Endodermal cell (in vitro differentiated cells): ENCODE data around the gene ORC2. TPM values are rescaled to one million over a fixed set of nuclear protein-coding genes. Genes with fewer than 3 reads are reported as not detected.
A peak's percentile ranks its signal among the peaks of the same experiment; 100 is the strongest.

Experiments used
- DNase-seq: peaks from one replicate; pipeline ENCODE4 v3.0.0-alpha.2; 2017
- H3K27ac ChIP-seq: 2 replicates; pipeline ENCODE4 v1.5.1; 2013; ENCODE audit warnings: mild to moderate bottlenecking, low read depth, low read length, moderate library complexity
- H3K27me3 ChIP-seq: 2 replicates; pipeline ENCODE4 v1.6.1; 2013; ENCODE audit warnings: mild to moderate bottlenecking, low read length, moderate library complexity; ENCODE audit not compliant: insufficient read depth, control insufficient read depth, poor library complexity, severe bottlenecking
- H3K36me3 ChIP-seq: 2 replicates; pipeline ENCODE4 v1.7.0; 2013; ENCODE audit warnings: mild to moderate bottlenecking, low read length, moderate library complexity; ENCODE audit not compliant: control insufficient read depth, insufficient read depth
- H3K4me1 ChIP-seq: one replicate; pipeline ENCODE4 v1.7.0; 2013; ENCODE audit warnings: low read length; ENCODE audit not compliant: control insufficient read depth, insufficient read depth
- H3K4me3 ChIP-seq: 2 replicates; pipeline ENCODE4 v1.5.1; 2013; ENCODE audit warnings: mild to moderate bottlenecking, low read length, moderate library complexity
- H3K9ac ChIP-seq: 2 replicates; pipeline ENCODE4 v1.6.1; 2013; ENCODE audit warnings: mild to moderate bottlenecking, low read length, moderate library complexity; ENCODE audit not compliant: poor library complexity, severe bottlenecking; ENCODE audit errors: extremely low read depth
- H3K9me3 ChIP-seq: 2 replicates; pipeline ENCODE4 v1.6.1; 2013; ENCODE audit warnings: mild to moderate bottlenecking, low read length, moderate library complexity; ENCODE audit not compliant: control insufficient read depth
- H3K27ac Mint-ChIP-seq: 2 replicates; pipeline ENCODE4 v1.8.0; 2020; ENCODE audit warnings: mixed read lengths
- H3K27me3 Mint-ChIP-seq: 2 replicates; pipeline ENCODE4 v1.8.0; 2021; ENCODE audit warnings: mild to moderate bottlenecking, mixed read lengths; ENCODE audit not compliant: insufficient read depth
- H3K36me3 Mint-ChIP-seq: 2 replicates; pipeline ENCODE4 v1.8.0; 2020; ENCODE audit warnings: low read depth, mixed read lengths
- H3K4me1 Mint-ChIP-seq: 2 replicates; pipeline ENCODE4 v1.8.0; 2020; ENCODE audit warnings: mixed read lengths
- H3K4me3 Mint-ChIP-seq: 2 replicates; pipeline ENCODE4 v1.8.0; 2020; ENCODE audit warnings: mild to moderate bottlenecking, moderate library complexity, mixed read lengths
- H3K9me3 Mint-ChIP-seq: 2 replicates; pipeline ENCODE4 v1.8.0; 2020; ENCODE audit warnings: mild to moderate bottlenecking, mixed read lengths
- CTCF ChIP-seq: fragments of 200-600 bp; sonication (generic); conservative IDR thresholded peaks from 2 replicates; pipeline ENCODE4 v1.5.0; 2021; ENCODE audit warnings: antibody characterized with exemption, mild to moderate bottlenecking
- WGBS, 2 experiments: methylation state at CpG; one replicate each; pipeline versions ENCODE4 v1.1.5 to v1.1.7; 2013; ENCODE audit warnings: missing lambda C conversion rate in 2 of 2, mixed read lengths in 1 of 2; ENCODE audit not compliant: insufficient coverage in 1 of 2, insufficient read length in 1 of 2; 5-methylcytosine and 5-hydroxymethylcytosine counted together
- total RNA-seq, 2 donors: library from RNA; stranded (reverse); fragmentation: NEBNext Ultra II Directional in 1 of 2; extraction: Animal tissue kit (Norgen Biotek cat#: 25700) in 1 of 2; gene quantifications; 2 replicates in 1 of 2; 3 replicates in 1 of 2; pipeline ENCODE4 v1.2.1, GENCODE V29; 2021

ORC2 gene
- total RNA-seq, 2 donors from 2014 or later = 68.9 to 129 TPM

GRCh38 chr2:200860092-200860795, 103.2 kb downstream of the ORC2 start:
- H3K27me3 Mint-ChIP-seq = no peaks in the 10 kb centered on the region
- peaks cover 60% of the 10 kb centered on the region for H3K36me3 Mint-ChIP-seq
- no peak overlapping the region for H3K4me3 Mint-ChIP-seq
- WGBS, 2 experiments = 93 to 96% methylated on average over 7 to 9 of the region's 12 CpGs
- no peak for DNase-seq
- TF ChIP-seq CTCF = no peak
- H3K4me3 ChIP-seq = peak overlapping the region; percentile 91
- peaks cover 68% of the 10 kb centered on the region for H3K36me3 ChIP-seq
- no peaks in the 10 kb centered on the region for H3K4me1 ChIP-seq
- no peak overlapping the region for H3K9ac ChIP-seq
- no peaks in the 10 kb centered on the region for H3K9me3 Mint-ChIP-seq
- no peaks in the 10 kb centered on the region for H3K27me3 ChIP-seq
- H3K27ac ChIP-seq = no peak overlapping the region
- H3K27ac Mint-ChIP-seq = no peak overlapping the region
- H3K9me3 ChIP-seq = no peaks in the 10 kb centered on the region
- H3K4me1 Mint-ChIP-seq = peaks cover 13% of the 10 kb centered on the region

Other genes with a start within 250 kb of the ORC2 start
- 100 to 1,000 TPM; 314 to 323 TPM for gene BZW1, start 151.8 kb downstream of the ORC2 start, total RNA-seq
- 10 to 100 TPM; 54.9 to 62.8 TPM for gene CLK1, start 99.0 kb downstream of the ORC2 start, total RNA-seq
- gene PPIL3, start 74.6 kb downstream of the ORC2 start, total RNA-seq = 10 to 100 TPM; 51.2 to 60.5 TPM
- 10 to 100 TPM; 48.0 to 59.4 TPM for gene NIF3L1, start 74.3 kb downstream of the ORC2 start, total RNA-seq
- gene HYCC2, start 108.0 kb upstream of the ORC2 start, total RNA-seq = 10 to 100 TPM; 18.8 to 47.6 TPM
- gene NDUFB3, start 108.3 kb upstream of the ORC2 start, total RNA-seq = 100 to 1,000 TPM in 1 of 2 donors, 10 to 100 TPM in 1; 82.3 to 163 TPM
- 100 to 1,000 TPM; 168 to 197 TPM for gene CFLAR, start 152.5 kb upstream of the ORC2 start, total RNA-seq
- 10 to 100 TPM in 1 of 2 donors, 1 to 10 TPM in 1; 6.0 to 24.5 TPM for gene CASP10, start 219.5 kb upstream of the ORC2 start, total RNA-seq